ENCODE data around the gene CDX4. TPM values are rescaled to one million over a fixed set of nuclear protein-coding genes. Genes with fewer than 3 reads are reported as not detected.

CDX4 gene
- total RNA-seq, 2 donors from 2014 or later, result 0.18 TPM; not detected in 1

DNA sequence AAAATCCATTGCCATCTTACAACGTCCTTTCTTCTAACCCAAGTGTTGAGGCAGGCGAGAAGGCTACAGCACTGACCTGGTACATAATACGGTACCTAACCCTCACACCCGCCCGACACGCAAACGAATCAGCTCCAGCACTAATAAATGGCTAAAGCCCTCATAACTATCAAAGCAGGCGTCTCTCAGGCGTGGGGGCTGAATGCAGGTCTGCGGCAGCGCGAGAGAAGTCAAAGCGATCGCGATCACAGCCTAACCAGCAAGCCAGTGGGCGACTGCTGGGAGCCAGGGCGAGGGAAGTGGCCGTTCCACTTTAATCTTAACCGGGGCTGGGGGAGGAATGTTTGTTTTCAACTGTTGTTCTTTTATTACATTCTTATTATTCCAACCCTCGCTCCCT is 1.5 kb downstream of the CDX4 start:
- H3K4me3 ChIP-seq (ENCODE audit: low read length), result no peak overlapping the region
- H3K9me3 ChIP-seq (ENCODE audit: control insufficient read depth, low read length), result no peaks in the 10 kb centered on the region
- Mint-ChIP-seq H3K9me3 (no peaks in the 10 kb centered on the region), H3K36me3 (ENCODE audit: low read depth) (no peaks in the 10 kb centered on the region), H3K27ac (no peak overlapping the region), H3K4me3 (peak overlapping the region; percentile 22), H3K27me3 (ENCODE audit: insufficient read depth) (peaks cover 87% of the 10 kb centered on the region), H3K4me1 (peaks cover 14% of the 10 kb centered on the region)
- H3K27ac ChIP-seq (ENCODE audit: low read depth, low read length), result no peak overlapping the region
- peak; percentile 48 for DNase-seq
- H3K27me3 ChIP-seq (ENCODE audit: control insufficient read depth, insufficient read depth, low read length, poor library complexity, severe bottlenecking), result peaks cover 63% of the 10 kb centered on the region
- TF ChIP-seq, protein P1, sequence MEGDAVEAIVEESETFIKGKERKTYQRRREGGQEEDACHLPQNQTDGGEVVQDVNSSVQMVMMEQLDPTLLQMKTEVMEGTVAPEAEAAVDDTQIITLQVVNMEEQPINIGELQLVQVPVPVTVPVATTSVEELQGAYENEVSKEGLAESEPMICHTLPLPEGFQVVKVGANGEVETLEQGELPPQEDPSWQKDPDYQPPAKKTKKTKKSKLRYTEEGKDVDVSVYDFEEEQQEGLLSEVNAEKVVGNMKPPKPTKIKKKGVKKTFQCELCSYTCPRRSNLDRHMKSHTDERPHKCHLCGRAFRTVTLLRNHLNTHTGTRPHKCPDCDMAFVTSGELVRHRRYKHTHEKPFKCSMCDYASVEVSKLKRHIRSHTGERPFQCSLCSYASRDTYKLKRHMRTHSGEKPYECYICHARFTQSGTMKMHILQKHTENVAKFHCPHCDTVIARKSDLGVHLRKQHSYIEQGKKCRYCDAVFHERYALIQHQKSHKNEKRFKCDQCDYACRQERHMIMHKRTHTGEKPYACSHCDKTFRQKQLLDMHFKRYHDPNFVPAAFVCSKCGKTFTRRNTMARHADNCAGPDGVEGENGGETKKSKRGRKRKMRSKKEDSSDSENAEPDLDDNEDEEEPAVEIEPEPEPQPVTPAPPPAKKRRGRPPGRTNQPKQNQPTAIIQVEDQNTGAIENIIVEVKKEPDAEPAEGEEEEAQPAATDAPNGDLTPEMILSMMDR (conservative IDR thresholded peaks at IDR 0.05), result no peak
- H3K9ac ChIP-seq (ENCODE audit: extremely low read depth, low read length, poor library complexity, severe bottlenecking), result no peak overlapping the region
- H3K4me1 ChIP-seq (ENCODE audit: control insufficient read depth, insufficient read depth, low read length), result no peaks in the 10 kb centered on the region
- H3K36me3 ChIP-seq (ENCODE audit: control insufficient read depth, insufficient read depth, low read length), result no peaks in the 10 kb centered on the region
- 74% methylated on average over 19 of the region's 20 CpGs; no CpG with 5 or more reads in 1 of the 2 experiments for WGBS, 2 experiments (ENCODE audit: insufficient coverage in 1 of 2, insufficient read length in 1 of 2)

DNA sequence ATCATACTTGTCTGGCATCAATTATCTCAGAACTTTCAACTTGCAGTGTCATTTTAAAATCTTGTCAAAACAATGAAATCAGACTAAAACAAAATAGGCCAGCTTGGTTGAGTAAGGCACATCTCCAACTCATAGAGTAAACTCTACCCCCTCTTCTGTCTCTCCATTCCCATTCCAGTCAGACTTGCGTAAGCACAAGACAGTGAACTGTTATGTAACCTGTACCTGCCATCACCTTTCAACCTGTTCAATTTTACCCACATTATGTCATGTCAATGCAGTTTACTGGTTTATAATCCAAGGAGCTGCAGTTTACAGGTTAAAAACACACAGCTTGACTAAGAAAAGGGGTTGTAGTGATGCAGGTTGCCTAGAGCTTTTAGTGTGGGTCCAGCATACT is 8.3 kb downstream of the CDX4 start:
- Mint-ChIP-seq H3K4me3 (no peak overlapping the region), H3K36me3 (ENCODE audit: low read depth) (no peaks in the 10 kb centered on the region), H3K9me3 (no peaks in the 10 kb centered on the region), H3K27me3 (ENCODE audit: insufficient read depth) (peaks cover 42% of the 10 kb centered on the region), H3K4me1 (peaks cover 4% of the 10 kb centered on the region), H3K27ac (no peak overlapping the region)
- Histone ChIP-seq H3K9ac (ENCODE audit: extremely low read depth, low read length, poor library complexity, severe bottlenecking) (no peak overlapping the region), H3K27ac (ENCODE audit: low read depth, low read length) (no peak overlapping the region), H3K36me3 (ENCODE audit: control insufficient read depth, insufficient read depth, low read length) (no peaks in the 10 kb centered on the region), H3K9me3 (ENCODE audit: control insufficient read depth, low read length) (no peaks in the 10 kb centered on the region), H3K4me3 (ENCODE audit: low read length) (no peak overlapping the region), H3K4me1 (ENCODE audit: control insufficient read depth, insufficient read depth, low read length) (no peaks in the 10 kb centered on the region), H3K27me3 (ENCODE audit: control insufficient read depth, insufficient read depth, low read length, poor library complexity, severe bottlenecking) (peaks cover 7% of the 10 kb centered on the region)
- WGBS, 2 experiments (ENCODE audit: insufficient coverage in 1 of 2, insufficient read length in 1 of 2), result 0% methylated on average over 1 of the region's 1 CpG; no CpG with 5 or more reads in 1 of the 2 experiments
- TF ChIP-seq, protein P1 (conservative IDR thresholded peaks at IDR 0.05), result no peak
- DNase-seq, result no peak

DNA sequence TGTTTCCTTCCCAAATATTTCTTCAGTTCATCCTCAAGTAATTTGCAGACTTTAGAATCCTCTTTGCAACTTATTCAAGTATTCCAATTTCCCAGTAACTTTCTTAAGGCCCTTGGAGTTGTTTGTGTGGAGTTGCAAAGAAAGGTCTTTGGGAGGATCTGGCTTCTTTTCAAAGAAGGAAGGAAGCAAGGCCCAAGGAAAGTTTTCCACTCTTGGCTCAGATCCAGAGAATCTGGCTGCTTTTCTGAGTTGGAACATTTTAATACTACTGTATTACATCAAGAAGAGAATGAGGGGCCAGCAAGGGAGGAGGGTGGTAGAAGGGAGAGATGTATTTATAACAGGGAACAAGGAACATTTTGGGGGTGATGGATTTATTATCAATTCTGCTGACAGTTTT is 10.5 kb downstream of the CDX4 start:
- peaks cover 22% of the 10 kb centered on the region for H3K27me3 Mint-ChIP-seq (ENCODE audit: insufficient read depth)
- DNase-seq, result no peak
- H3K27ac Mint-ChIP-seq, result no peak overlapping the region
- no peaks in the 10 kb centered on the region for H3K36me3 Mint-ChIP-seq (ENCODE audit: low read depth)
- Histone ChIP-seq H3K4me3 (ENCODE audit: low read length) (no peak overlapping the region), H3K27ac (ENCODE audit: low read depth, low read length) (no peak overlapping the region), H3K27me3 (ENCODE audit: control insufficient read depth, insufficient read depth, low read length, poor library complexity, severe bottlenecking) (no peaks in the 10 kb centered on the region), H3K36me3 (ENCODE audit: control insufficient read depth, insufficient read depth, low read length) (no peaks in the 10 kb centered on the region), H3K9me3 (ENCODE audit: control insufficient read depth, low read length) (no peaks in the 10 kb centered on the region), H3K9ac (ENCODE audit: extremely low read depth, low read length, poor library complexity, severe bottlenecking) (no peak overlapping the region), H3K4me1 (ENCODE audit: control insufficient read depth, insufficient read depth, low read length) (no peaks in the 10 kb centered on the region)
- H3K4me3 Mint-ChIP-seq, result no peak overlapping the region
- peaks cover under 1% of the 10 kb centered on the region for H3K4me1 Mint-ChIP-seq
- TF ChIP-seq, protein P1 (conservative IDR thresholded peaks at IDR 0.05), result no peak
- H3K9me3 Mint-ChIP-seq, result no peaks in the 10 kb centered on the region

All from endodermal cell (in vitro differentiated cells).